Measurements from ENCODE around the gene EOGT. TPM values are rescaled to one million over a fixed set of nuclear protein-coding genes. Genes with fewer than 3 reads are reported as not detected.

Gene EOGT
- total and polyA plus RNA-seq, 7 donors, result 10.2 to 33.0 (median 13.9) TPM

- H3K27ac ChIP-seq, result no peak overlapping the region
- peaks cover 3 to 100% of the 10 kb centered on the region in 2 donors for H3K36me3 ChIP-seq (ENCODE audit: insufficient read depth in 1 of 2, low read depth in 1 of 2)
- 91 to 96% (median 94%) methylated on average over 7 of the region's 7 CpGs for whole genome bisulfite sequencing, 3 donors
- ATAC-seq (no peak), DNase-seq (no peak)
- intact Hi-C loops (cut with DNase I), result no loop called here
- H3K9me3 ChIP-seq, result no peaks in the 10 kb centered on the region
- H3K4me1 ChIP-seq, result no peaks in the 10 kb centered on the region
- TF ChIP-seq, protein P1, sequence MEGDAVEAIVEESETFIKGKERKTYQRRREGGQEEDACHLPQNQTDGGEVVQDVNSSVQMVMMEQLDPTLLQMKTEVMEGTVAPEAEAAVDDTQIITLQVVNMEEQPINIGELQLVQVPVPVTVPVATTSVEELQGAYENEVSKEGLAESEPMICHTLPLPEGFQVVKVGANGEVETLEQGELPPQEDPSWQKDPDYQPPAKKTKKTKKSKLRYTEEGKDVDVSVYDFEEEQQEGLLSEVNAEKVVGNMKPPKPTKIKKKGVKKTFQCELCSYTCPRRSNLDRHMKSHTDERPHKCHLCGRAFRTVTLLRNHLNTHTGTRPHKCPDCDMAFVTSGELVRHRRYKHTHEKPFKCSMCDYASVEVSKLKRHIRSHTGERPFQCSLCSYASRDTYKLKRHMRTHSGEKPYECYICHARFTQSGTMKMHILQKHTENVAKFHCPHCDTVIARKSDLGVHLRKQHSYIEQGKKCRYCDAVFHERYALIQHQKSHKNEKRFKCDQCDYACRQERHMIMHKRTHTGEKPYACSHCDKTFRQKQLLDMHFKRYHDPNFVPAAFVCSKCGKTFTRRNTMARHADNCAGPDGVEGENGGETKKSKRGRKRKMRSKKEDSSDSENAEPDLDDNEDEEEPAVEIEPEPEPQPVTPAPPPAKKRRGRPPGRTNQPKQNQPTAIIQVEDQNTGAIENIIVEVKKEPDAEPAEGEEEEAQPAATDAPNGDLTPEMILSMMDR (IDR thresholded peaks at IDR 0.05), result no peak
- H3K4me3 ChIP-seq, result no peak overlapping the region
- no peaks in the 10 kb centered on the region for H3K27me3 ChIP-seq (ENCODE audit: insufficient read depth in 3 of 3, low read length in 2 of 3)
Measured at GRCh38 chr3:69033470-69033869, 20.0 kb upstream of the EOGT start.

GRCh38 chr3:69032737-69033136 is 19.3 kb upstream of the EOGT start:
- TF ChIP-seq, protein P1 (IDR thresholded peaks at IDR 0.05), result no peak
- Histone ChIP-seq H3K4me3 (no peak overlapping the region), H3K9me3 (no peaks in the 10 kb centered on the region), H3K36me3 (ENCODE audit: insufficient read depth in 1 of 2, low read depth in 1 of 2) (peaks cover 3 to 100% of the 10 kb centered on the region in 2 donors), H3K4me1 (no peaks in the 10 kb centered on the region), H3K27me3 (ENCODE audit: insufficient read depth in 3 of 3, low read length in 2 of 3) (no peaks in the 10 kb centered on the region), H3K27ac (no peak overlapping the region)
- whole genome bisulfite sequencing, 3 donors, result 95 to 98% (median 96%) methylated on average over 9 of the region's 9 CpGs
- intact Hi-C loops (cut with DNase I), result no loop called here
- DNase-seq, result no peak
- ATAC-seq, result no peak

- peaks cover 3 to 100% of the 10 kb centered on the region in 2 donors for H3K36me3 ChIP-seq (ENCODE audit: insufficient read depth in 1 of 2, low read depth in 1 of 2)
Measured at GRCh38 chr3:69032142-69032541, 18.7 kb upstream of the EOGT start.

DNA sequence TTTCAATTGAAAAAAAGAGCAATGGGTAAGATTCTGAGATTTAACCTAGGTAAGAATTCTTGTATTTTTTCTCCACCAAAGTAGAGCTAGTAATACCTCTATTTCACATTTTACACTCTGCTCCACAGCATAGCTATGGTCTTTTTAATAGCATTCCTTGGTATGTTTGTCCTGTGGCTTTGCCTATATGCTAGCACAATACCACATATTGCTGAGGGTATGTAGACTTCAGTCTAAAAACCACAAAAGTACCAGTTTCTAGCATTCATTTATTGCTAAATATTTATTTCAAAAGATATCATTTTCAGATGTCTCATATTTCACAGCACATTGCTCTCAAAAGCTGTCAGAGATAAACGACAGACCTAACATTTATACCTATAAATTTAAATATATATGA is 18.2 kb upstream of the EOGT start:
- intact Hi-C loops (cut with DNase I), result no loop called here
- peaks cover 3 to 100% of the 10 kb centered on the region in 2 donors for H3K36me3 ChIP-seq (ENCODE audit: insufficient read depth in 1 of 2, low read depth in 1 of 2)

More at GRCh38 chr3:69032142-69032541, 18.7 kb upstream of the EOGT start:
- WGBS, 3 donors, result 94 to 97% (median 96%) methylated on average over 2 of the region's 2 CpGs
- Histone ChIP-seq H3K4me1 (no peaks in the 10 kb centered on the region), H3K27ac (no peak overlapping the region), H3K9me3 (no peaks in the 10 kb centered on the region), H3K27me3 (ENCODE audit: insufficient read depth in 3 of 3, low read length in 2 of 3) (no peaks in the 10 kb centered on the region), H3K4me3 (no peak overlapping the region)
- no peak for DNase-seq
- intact Hi-C loops (cut with DNase I), result no loop called here
- no peak for ATAC-seq
- TF ChIP-seq, protein P1 (IDR thresholded peaks at IDR 0.05), result no peak

More for the DNA sequence above, 18.2 kb upstream of the EOGT start:
- Histone ChIP-seq H3K4me3 (no peak overlapping the region), H3K9me3 (no peaks in the 10 kb centered on the region), H3K4me1 (no peaks in the 10 kb centered on the region), H3K27ac (no peak overlapping the region), H3K27me3 (ENCODE audit: insufficient read depth in 3 of 3, low read length in 2 of 3) (no peaks in the 10 kb centered on the region)
- no peak for ATAC-seq
- 71 to 82% (median 74%) methylated on average over 1 of the region's 1 CpG for WGBS, 3 donors
- no peak for DNase-seq
- TF ChIP-seq, protein P1 (IDR thresholded peaks at IDR 0.05), result no peak
